ENCODE measurements around the gene HOXB13. TPM values are rescaled to one million over a fixed set of nuclear protein-coding genes. Genes with fewer than 3 reads are reported as not detected.

HOXB13 gene
- total and polyA plus RNA-seq, 9 donors, result 0.38 TPM; not detected in 8

DNA sequence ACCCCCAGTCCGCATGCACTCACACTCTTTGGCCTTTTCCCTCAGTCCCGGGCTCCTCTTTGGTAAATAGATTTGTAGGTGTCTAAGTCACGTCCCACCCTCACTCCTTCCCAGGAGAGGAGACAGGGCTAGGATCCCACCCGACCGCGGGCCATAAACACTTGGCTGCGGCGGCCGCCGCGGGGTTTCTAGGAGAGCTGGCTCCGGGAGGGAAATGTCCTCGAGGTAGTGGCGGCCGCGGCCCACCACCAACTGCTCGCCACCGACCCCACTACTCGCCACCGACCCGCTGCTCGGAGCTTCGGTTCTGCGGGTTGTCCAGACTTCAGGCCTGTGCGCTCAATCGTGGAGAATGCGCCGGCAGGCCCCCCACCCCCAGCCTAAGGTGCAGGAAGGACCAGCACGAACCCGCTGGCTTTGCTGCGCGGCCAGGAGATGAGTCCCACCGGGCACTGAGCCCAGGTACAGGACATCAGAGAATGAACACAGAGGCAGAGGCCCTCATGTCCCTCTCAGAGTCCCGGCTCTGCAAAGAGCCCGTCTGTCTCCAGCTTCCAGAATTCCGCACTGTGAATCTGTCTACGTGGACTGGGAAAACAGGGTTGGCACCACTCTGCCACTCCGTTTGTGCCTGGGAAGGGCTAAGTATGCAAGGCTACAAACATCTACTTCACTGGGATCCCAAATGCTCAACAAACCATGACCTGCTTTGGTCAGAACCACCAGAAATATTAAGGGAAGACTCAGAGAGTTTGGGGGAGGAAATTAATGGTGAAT lies 3.1 kb downstream of the HOXB13 start:
- Histone ChIP-seq H3K9me3 (no peaks in the 10 kb centered on the region), H3K36me3 (no peaks in the 10 kb centered on the region), H3K27me3 (peaks cover 3% of the 10 kb centered on the region), H3K4me1 (ENCODE audit: insufficient read depth) (no peaks in the 10 kb centered on the region), H3K4me3 (no peak overlapping the region), H3K27ac (no peak overlapping the region)
- intact Hi-C loops (cut with DNase I), result loop anchor here in 3 of 4 donors (5.0 to 10.0 kb wide), 3 partner anchors 69 to 157 kb away; no protein-coding TSS in a partner anchor
- TF ChIP-seq, protein P1, sequence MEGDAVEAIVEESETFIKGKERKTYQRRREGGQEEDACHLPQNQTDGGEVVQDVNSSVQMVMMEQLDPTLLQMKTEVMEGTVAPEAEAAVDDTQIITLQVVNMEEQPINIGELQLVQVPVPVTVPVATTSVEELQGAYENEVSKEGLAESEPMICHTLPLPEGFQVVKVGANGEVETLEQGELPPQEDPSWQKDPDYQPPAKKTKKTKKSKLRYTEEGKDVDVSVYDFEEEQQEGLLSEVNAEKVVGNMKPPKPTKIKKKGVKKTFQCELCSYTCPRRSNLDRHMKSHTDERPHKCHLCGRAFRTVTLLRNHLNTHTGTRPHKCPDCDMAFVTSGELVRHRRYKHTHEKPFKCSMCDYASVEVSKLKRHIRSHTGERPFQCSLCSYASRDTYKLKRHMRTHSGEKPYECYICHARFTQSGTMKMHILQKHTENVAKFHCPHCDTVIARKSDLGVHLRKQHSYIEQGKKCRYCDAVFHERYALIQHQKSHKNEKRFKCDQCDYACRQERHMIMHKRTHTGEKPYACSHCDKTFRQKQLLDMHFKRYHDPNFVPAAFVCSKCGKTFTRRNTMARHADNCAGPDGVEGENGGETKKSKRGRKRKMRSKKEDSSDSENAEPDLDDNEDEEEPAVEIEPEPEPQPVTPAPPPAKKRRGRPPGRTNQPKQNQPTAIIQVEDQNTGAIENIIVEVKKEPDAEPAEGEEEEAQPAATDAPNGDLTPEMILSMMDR (IDR thresholded peaks at IDR 0.05), result no peak
- TF ChIP-seq EP300 (IDR thresholded peaks at IDR 0.05), result no peak
- TF ChIP-seq POLR2A (IDR thresholded peaks at IDR 0.05), result no peak
- 3 to 4% (median 3%) methylated on average over 38 of the region's 38 CpGs for WGBS, 3 donors
- DNase-seq, result no peak

DNA sequence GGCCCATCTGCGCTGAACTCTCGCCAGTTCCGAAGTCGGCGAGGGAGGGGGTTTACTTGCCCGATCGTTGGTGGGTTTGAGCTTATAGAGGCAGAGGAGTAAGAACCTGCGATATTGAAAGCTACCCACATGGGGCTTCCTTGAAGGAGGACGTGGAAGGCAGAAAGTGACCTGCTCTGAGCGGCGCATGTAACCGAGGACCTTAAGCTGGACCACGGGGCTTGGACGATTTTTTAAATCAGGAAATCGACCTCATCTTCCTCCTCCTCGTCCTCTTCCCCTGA lies 3.6 kb downstream of the HOXB13 start:
- H3K27me3 ChIP-seq, result peaks cover 3% of the 10 kb centered on the region
- no peaks in the 10 kb centered on the region for H3K36me3 ChIP-seq
- H3K27ac ChIP-seq, result no peak overlapping the region
- H3K4me3 ChIP-seq, result no peak overlapping the region
- intact Hi-C loops (cut with DNase I), result loop anchor here in 3 of 4 donors (5.0 to 10.0 kb wide), 3 partner anchors 70 to 157 kb away; no protein-coding TSS in a partner anchor
- no peaks in the 10 kb centered on the region for H3K4me1 ChIP-seq (ENCODE audit: insufficient read depth)
- H3K9me3 ChIP-seq, result no peaks in the 10 kb centered on the region
- 2 to 4% (median 3%) methylated on average over 16 of the region's 16 CpGs for WGBS, 3 donors
- DNase-seq, result no peak
- TF ChIP-seq POLR2A (IDR thresholded peaks at IDR 0.05) (no peak), EP300 (IDR thresholded peaks at IDR 0.05) (no peak)
- TF ChIP-seq, protein P1 (IDR thresholded peaks at IDR 0.05), result no peak

DNA sequence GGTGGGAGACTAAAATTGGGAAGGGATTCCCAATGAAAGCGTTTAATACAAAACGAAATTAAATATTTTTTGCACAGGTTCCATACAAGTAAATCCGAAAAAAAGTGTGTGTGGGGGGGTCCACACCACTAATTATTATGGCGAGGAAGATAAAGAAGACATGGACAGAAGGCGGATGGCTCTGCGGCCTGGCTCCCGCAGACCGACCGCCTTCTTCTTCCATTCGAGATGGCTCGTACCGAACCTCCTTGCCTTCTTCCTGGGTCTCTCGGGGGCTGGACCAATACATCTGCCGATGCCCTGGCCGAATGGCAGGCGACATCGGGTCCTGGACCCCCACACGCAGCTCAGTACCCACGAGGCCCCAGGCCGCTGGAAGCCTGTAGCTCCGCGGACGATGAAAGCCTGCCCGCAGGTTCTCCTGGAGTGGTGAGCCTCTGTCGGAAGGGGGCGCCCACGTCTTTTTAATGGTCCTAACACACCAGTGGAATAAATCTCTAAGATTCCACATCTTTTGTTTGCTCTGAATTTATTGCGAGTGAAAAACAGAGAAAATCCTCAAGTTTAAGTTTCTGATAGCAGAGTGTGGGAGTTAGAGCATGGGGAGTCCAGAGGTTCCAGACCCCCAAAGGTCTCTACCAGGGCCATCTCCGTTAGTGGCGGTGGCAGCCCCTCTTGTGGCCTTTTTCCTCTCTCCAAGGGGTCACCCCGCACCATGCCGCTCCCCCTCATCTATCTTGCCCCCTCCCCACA lies 4.1 kb downstream of the HOXB13 start:
- intact Hi-C loops (cut with DNase I), result loop anchor here in 3 of 4 donors (5.0 to 10.0 kb wide), 4 partner anchors 70 to 693 kb away; no protein-coding TSS in a partner anchor
- peak; percentile 66 to 88 (median 74) for DNase-seq
- Histone ChIP-seq H3K9me3 (no peaks in the 10 kb centered on the region), H3K36me3 (no peaks in the 10 kb centered on the region), H3K27ac (no peak overlapping the region), H3K4me3 (no peak overlapping the region), H3K27me3 (peaks cover 3% of the 10 kb centered on the region), H3K4me1 (ENCODE audit: insufficient read depth) (no peaks in the 10 kb centered on the region)
- WGBS, 3 donors, result 7 to 10% (median 9%) methylated on average over 32 of the region's 32 CpGs
- TF ChIP-seq EP300 (IDR thresholded peaks at IDR 0.05), result no peak
- TF ChIP-seq, protein P1 (IDR thresholded peaks at IDR 0.05), result peak in 2 of 3 donors; percentile 24 to 33
- TF ChIP-seq POLR2A (IDR thresholded peaks at IDR 0.05), result no peak

DNA sequence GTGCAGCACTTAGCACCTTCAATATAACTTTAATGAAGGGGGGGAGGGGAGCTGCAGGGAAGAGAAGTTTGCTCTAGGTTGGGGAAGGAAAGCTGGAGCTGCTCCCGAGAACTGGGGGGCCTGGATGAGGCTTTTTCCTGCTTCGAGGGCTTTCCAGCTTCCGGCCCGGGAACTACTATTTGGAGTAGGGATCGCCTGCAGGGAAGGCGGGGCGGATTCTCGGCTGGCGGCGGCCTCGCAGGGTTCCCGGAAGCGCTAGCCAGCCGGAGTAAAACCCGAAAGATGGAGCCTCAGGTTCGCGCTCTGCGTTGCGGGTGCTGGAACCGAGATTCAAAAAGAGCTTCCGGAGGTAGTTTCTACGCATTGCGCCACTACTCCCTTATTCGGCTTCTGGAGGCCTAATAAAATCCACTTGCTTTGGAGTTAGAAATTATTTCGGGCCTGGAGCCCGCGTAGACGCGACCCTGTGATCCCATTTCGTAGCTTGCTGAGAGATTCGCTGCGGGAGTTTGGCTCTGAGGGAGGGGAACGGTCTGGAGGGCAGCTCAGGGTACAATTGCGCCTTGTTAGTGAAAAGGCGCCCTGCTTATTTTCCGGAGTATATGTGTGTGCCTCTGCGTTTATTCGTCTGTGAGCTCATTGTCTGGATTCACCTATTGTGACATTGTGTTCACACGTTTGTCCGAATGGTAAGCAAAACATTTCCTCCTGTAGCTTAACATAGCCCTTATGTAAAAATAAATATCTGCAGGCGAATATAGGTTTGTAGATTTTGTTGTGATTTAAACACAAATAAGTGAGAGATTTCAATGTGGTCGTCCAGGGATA lies 4.9 kb downstream of the HOXB13 start:
- 12 to 18% (median 15%) methylated on average over 42 of the region's 42 CpGs for WGBS, 3 donors
- Histone ChIP-seq H3K36me3 (no peaks in the 10 kb centered on the region), H3K9me3 (peaks cover 0 to under 1% of the 10 kb centered on the region in 2 donors), H3K4me3 (no peak overlapping the region), H3K4me1 (ENCODE audit: insufficient read depth) (no peaks in the 10 kb centered on the region), H3K27me3 (peaks cover 3% of the 10 kb centered on the region), H3K27ac (no peak overlapping the region)
- intact Hi-C loops (cut with DNase I), result loop anchor here in 2 of 4 donors (5.0 to 10.0 kb wide), 3 partner anchors 71 to 694 kb away; no protein-coding TSS in a partner anchor
- TF ChIP-seq, protein P1 (IDR thresholded peaks at IDR 0.05), result no peak
- TF ChIP-seq POLR2A (IDR thresholded peaks at IDR 0.05) (no peak), EP300 (IDR thresholded peaks at IDR 0.05) (no peak)
- no peak for DNase-seq
